ENCODE results near the gene SYNGAP1.
"Not testable (repeated sequence)": the region's sequence is repeated elsewhere in the genome, so short reads cannot be mapped to it uniquely, and the experiment has no call there.

SYNGAP1 gene

DNA sequence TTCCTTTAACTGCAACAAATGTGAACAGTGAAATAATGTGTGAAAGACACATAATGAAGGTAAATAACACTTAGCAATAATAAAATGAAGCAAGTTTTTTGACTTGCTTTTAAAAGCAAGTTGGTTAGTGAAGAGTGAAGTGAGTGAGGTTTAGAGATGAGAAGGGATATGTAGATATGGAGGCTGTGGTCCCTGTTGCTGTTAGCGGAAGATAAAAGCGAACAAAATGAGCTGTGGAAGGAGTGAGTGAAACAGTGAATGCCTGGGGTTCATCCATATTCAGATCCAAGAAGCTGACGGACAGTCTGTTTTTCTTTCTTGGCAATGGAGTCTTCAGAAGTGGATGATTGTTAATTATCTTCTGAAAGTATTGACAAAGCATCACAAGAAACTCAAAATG is 58.0 kb downstream of the SYNGAP1 start:
- DNase-seq (ENCODE audit: low spot score), result no peak

DNA sequence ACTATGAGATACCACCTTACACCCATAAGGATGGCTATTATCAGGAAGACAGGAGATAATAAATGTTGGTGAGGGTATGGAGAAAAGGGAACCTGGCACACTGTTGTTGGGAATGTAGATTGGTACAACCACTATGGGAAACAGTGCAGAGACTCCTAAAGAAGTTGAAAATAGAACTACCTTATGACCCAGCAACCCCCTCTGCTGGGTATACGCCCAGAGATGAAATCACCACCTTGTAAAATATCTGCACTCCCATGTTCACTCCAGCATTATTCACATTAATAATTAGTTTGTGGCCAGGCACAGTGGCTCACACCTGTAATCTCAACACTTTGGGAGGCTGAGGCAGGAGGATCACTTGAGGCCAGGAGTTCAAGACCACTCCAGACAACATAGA is 61.3 kb downstream of the SYNGAP1 start:
- DNase-seq (ENCODE audit: low spot score), result no peak

DNA sequence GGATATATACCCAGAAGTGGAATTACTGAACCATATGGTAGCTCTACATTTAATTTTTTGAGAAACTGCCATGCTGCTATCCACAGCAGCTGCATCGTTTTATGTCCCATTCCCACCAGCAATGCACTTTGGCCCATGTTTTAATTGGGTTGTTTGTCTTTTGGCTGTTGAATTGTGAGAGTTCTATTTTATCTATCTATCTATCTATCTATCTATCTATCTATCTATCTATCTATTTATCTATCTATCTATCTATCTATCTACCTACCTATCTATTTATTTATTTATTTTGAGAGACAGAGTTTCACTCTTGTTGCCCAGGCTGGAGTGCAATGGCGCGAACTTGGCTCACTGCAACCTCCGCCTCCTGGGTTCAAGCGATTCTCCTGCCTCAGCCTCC is 62.8 kb downstream of the SYNGAP1 start:
- DNase-seq (ENCODE audit: low spot score), result not testable (repeated sequence)

DNA sequence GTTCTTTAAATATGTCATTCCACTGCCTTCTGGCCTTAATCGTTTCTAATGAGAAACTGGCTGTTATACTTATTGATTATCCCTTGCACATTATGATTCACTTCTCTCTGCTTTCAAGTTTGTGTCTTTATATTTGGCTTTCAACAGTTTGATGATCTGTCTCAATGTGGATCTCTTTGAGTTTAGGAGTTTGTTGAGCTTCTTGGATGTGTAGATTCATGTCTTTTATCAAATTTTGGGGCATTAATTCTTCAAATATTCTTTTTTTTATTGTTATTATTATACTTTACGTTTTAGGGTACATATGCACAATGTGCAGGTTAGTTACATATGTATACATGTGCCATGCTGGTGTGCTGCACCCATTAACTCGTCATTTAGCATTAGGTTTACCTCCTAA is 63.8 kb downstream of the SYNGAP1 start:
- no peak for DNase-seq (ENCODE audit: low spot score)

DNA sequence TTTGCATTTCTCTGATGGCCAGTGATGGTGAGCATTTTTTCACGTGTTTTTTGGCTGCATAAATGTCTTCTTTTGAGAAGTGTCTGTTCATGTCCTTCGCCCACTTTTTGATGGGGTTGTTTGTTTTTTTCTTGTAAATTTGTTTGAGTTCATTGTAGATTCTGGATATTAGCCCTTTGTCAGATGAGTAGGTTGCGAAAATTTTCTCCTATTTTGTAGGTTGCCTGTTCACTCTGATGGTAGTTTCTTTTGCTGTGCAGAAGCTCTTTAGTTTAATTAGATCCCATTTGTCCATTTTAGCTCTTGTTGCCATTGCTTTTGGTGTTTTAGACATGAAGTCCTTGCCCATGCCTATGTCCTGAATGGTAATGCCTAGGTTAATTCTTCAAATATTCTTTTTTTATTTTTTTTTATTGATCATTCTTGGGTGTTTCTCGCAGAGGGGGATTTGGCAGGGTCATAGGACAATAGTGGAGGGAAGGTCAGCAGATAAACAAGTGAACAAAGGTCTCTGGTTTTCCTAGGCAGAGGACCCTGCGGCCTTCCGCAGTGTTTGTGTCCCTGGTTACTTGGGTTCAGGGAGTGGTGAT is 64.9 kb downstream of the SYNGAP1 start:
- not testable (repeated sequence) for DNase-seq (ENCODE audit: low spot score)

DNA sequence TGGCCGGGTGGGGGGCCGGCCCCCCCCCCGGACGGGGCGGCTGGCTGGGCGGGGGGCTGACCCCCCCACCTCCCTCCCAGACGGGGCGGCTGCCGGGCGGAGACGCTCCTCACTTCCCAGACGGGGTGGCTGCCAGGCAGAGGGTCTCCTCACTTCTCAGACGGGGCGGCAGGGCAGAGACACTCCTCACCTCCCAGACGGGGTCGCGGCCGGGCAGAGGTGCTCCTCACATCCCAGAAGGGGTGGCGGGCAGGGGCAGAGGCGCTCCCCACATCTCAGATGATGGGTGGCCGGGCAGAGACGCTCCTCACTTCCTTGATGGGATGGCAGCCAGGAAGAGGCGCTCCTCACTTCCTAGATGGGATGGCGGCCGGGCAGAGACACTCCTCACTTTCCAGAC is 65.8 kb downstream of the SYNGAP1 start:
- DNase-seq (ENCODE audit: low spot score), result not testable (repeated sequence)

DNA sequence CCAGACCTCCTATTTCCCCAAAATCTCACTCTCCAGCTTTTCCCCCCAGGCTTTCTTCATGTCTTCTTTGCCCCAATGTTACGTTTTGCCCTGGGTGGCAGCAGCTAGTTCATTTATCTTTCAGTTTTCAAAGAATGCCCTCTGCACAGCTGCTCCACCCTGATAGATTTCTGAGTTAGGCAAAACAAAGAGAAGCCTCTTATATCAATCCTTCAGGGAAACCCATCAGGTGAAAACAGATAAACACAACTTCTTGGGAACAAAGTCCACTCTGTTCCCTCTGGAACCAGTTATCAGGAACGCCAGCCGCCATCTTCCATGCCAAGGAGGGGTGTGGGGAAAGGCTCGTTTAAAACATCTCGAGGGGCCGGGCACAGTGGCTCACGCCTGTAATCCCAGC is 68.5 kb downstream of the SYNGAP1 start:
- DNase-seq (ENCODE audit: low spot score), result no peak

DNA sequence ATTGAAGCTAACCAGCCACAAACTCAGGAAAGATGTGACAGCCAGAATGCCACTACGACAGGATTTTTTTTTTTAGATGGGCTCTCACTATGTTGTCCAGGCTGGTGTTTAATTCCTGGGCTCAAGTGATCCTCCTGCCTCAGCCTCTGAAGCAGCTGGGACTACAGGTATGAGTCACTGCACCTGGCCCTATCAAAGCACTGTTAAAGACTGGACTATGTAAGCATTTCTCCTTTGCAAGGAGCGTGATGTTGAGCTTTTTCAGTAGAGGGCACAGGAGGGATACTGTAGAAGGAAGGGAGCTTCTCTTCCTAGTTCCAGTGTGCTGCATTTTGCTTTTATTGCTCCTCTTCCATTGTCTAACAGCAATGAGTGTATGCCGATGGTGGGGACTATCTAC is 70.3 kb downstream of the SYNGAP1 start:
- DNase-seq (ENCODE audit: low spot score), result no peak

DNA sequence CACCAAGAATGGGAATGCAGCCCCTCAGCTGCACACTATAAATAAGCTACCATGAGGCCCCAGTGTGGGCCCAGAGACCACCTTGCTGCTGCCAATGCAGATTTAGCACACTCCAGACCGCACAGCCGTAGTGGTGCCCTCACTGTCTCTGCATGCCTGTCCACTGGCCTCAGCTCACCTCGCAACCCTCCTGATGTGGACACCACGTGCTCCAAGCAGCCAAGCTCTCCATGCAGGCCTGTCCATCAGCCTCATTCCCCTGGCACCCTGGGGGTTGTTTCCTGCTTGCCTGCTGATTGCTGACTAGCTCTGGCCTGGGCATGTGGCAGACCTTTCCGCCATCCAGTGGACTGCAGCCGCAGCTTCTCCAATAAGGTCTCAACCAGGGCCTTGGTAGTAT is 70.8 kb downstream of the SYNGAP1 start:
- no peak for DNase-seq (ENCODE audit: low spot score)

DNA sequence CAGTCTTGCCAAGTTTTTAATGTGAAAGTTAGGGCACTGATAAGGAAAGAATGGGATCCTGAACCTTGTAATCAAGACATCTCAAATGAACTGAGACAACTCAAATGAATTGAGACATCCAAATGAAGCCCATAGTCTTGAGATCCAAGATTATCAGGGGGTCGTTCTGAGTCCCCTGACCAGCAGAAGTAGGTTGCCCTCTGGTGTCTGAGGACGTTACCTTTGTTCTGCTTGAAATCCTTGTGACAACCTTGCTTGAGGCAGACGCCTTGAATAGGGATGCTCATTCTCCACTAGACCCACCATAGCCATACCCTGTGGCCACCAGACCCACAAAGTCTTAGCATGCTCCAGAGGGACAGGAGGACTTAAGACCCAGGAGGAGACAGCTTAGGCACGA is 72.2 kb downstream of the SYNGAP1 start:
- no peak for DNase-seq (ENCODE audit: low spot score)

DNA sequence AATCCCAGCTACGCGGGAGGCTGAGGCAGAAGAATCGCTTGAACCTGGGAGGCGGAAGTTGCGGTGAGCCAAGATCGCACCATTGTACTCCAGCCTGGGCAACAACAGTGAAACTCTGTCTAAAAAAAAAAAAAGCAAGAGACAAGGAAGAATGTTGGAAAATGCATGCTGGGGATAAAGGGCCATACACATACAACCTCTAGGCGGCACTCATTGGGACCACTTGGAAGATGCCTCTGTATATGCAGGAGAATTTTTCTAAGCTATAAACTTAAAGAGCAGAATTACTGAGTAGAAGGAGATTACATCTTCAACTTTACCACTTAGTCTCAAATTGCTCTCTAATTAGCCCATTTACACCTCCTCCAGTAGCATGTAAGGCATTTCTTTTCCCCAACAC is 77.3 kb downstream of the SYNGAP1 start:
- DNase-seq (ENCODE audit: low spot score), result no peak

DNA sequence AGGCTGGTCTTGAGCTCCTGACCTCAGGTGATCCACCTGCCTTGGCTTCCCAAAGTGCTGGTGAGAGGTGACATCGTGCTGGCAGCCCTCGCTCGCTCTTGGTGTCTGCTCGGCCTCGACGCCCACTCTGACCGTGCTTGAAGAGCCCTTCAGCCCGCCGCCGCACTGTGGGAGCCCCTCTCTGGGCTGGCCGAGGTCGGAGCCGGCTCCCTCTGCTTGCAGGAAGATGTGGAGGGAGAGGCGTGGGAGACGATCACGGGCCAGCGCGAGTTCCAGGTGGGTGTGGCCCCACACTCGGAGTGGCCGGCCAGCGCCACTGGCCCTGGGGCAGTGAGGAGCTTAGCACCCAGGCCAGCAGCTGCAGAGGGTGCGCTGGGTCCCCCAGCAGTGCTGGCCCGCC is 82.6 kb downstream of the SYNGAP1 start:
- no peak for DNase-seq (ENCODE audit: low spot score)

DNA sequence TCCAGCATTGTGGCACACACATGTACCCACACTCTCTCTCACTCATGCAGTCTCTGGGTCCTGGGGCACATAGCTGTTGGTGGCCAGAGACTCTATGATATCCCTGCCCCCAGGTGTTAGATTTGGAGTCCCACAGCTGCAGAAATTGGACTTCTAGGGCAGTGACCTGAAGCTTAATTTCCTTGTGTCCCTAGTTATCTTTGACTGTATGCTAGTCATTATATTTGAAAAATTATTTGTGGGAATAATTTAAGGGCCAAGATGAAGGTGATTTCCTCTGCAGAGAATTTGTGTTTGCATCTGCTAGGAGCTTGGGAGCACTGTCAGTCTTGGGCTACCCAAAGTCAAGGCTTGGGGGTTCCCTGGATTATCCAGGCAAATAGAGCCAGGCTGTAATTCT is 84.6 kb downstream of the SYNGAP1 start:
- no peak for DNase-seq (ENCODE audit: low spot score)

Measured in globus pallidus (tissue), 1 donor.